BE2C (cell line): ENCODE measurements around the gene CLIC6.
"Not testable (repeated sequence)": the region's sequence is repeated elsewhere in the genome, so short reads cannot be mapped to it uniquely, and the experiment has no call there.

Experiments used
- DNase-seq: peaks from one replicate; pipeline ENCODE4 v3.0.0-alpha.2; 2020
- H3K27me3 ChIP-seq: fragments of 250-450 bp; sonication (Bioruptor Pico); 2 replicates; pipeline ENCODE4 v1.5.1; 2020; ENCODE audit warnings: mild to moderate bottlenecking
- H3K36me3 ChIP-seq: fragments of 250-450 bp; sonication (Bioruptor Pico); 2 replicates; pipeline ENCODE4 v1.5.1; 2020; ENCODE audit warnings: mild to moderate bottlenecking
- H3K4me1 ChIP-seq: fragments of 250-450 bp; sonication (Bioruptor Pico); 2 replicates; pipeline ENCODE4 v1.5.1; 2020
- H3K4me3 ChIP-seq: 2 replicates; pipeline ENCODE4 v1.5.1; 2011; ENCODE audit warnings: low read depth, low read length
- H3K9me3 ChIP-seq: fragments of 250-450 bp; sonication (Bioruptor Pico); 2 replicates; pipeline ENCODE4 v1.5.1; 2020
- TF ChIP-seq, protein P1 (sequence below): IDR thresholded peaks from 2 replicates; pipeline ENCODE4 v1.5.1; 2012; ENCODE audit warnings: mild to moderate bottlenecking, low read depth, low read length

Gene CLIC6

DNA sequence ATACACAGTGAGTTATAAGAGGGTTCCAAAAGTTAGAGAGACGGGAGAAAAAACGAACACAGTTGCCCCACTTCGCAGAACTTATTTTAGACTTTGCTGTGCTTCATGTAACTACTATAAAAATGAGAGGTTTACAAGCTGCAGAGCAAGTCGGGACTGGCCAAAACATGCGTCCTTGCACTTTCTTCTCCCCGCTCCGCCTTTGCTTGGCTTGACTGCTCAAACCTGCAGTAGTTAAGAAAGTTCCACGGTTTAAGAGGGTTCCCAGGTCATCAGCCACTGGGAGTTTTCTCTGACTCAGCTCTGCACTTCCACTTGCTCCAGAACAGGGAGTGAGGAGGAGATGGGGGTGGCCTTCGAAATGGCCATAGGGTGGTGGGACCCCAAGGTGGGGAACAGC is 36.2 kb downstream of the CLIC6 start:
- TF ChIP-seq, protein P1, sequence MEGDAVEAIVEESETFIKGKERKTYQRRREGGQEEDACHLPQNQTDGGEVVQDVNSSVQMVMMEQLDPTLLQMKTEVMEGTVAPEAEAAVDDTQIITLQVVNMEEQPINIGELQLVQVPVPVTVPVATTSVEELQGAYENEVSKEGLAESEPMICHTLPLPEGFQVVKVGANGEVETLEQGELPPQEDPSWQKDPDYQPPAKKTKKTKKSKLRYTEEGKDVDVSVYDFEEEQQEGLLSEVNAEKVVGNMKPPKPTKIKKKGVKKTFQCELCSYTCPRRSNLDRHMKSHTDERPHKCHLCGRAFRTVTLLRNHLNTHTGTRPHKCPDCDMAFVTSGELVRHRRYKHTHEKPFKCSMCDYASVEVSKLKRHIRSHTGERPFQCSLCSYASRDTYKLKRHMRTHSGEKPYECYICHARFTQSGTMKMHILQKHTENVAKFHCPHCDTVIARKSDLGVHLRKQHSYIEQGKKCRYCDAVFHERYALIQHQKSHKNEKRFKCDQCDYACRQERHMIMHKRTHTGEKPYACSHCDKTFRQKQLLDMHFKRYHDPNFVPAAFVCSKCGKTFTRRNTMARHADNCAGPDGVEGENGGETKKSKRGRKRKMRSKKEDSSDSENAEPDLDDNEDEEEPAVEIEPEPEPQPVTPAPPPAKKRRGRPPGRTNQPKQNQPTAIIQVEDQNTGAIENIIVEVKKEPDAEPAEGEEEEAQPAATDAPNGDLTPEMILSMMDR: no peak
- DNase-seq: no peak

GRCh38 chr21:34706337-34706736 is 37.5 kb downstream of the CLIC6 start:
- TF ChIP-seq, protein P1: no peak
- no peaks in the 10 kb centered on the region for H3K9me3 ChIP-seq
- H3K4me3 ChIP-seq: no peak overlapping the region
- H3K4me1 ChIP-seq: no peaks in the 10 kb centered on the region
- no peaks in the 10 kb centered on the region for H3K27me3 ChIP-seq
- no peak for DNase-seq
- H3K36me3 ChIP-seq: no peaks in the 10 kb centered on the region

More for the DNA sequence above, 36.2 kb downstream of the CLIC6 start:
- no peak overlapping the region for H3K4me3 ChIP-seq
- no peaks in the 10 kb centered on the region for H3K27me3 ChIP-seq
- H3K36me3 ChIP-seq: no peaks in the 10 kb centered on the region
- H3K9me3 ChIP-seq: no peaks in the 10 kb centered on the region
- H3K4me1 ChIP-seq: no peaks in the 10 kb centered on the region

DNA sequence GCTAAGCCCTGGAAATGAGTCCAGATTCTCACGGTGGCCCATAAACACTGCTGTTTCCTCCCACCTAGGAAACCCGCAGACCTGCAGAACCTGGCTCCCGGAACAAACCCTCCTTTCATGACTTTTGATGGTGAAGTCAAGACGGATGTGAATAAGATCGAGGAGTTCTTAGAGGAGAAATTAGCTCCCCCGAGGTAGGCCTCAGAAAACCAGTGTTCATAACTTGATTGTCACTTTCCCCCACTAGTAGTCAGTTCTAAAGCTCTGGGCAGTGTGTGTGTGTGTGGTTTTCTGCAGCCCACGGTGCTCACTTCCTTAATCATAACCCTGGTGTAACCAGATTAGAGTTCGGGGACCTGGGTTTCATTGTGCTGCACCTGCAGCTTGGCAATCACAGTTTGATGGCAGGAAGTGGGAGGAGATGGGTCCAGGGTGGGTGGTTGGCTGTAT is 39.1 kb downstream of the CLIC6 start:
- H3K4me3 ChIP-seq: no peak overlapping the region
- no peaks in the 10 kb centered on the region for H3K36me3 ChIP-seq
- no peaks in the 10 kb centered on the region for H3K9me3 ChIP-seq
- TF ChIP-seq, protein P1: no peak
- no peak for DNase-seq
- no peaks in the 10 kb centered on the region for H3K4me1 ChIP-seq
- no peaks in the 10 kb centered on the region for H3K27me3 ChIP-seq

- no peaks in the 10 kb centered on the region for H3K4me1 ChIP-seq
Observed at GRCh38 chr21:34713621-34714020, 44.8 kb downstream of the CLIC6 start.

GRCh38 chr21:34715518-34715917 is 46.7 kb downstream of the CLIC6 start:
- DNase-seq: no peak
- no peaks in the 10 kb centered on the region for H3K27me3 ChIP-seq
- H3K9me3 ChIP-seq: no peaks in the 10 kb centered on the region
- H3K4me3 ChIP-seq: no peak overlapping the region
- H3K4me1 ChIP-seq: no peaks in the 10 kb centered on the region
- no peaks in the 10 kb centered on the region for H3K36me3 ChIP-seq
- TF ChIP-seq, protein P1: no peak

More at GRCh38 chr21:34713621-34714020, 44.8 kb downstream of the CLIC6 start:
- Histone ChIP-seq H3K27me3 (no peaks in the 10 kb centered on the region), H3K4me3 (no peak overlapping the region), H3K36me3 (no peaks in the 10 kb centered on the region), H3K9me3 (no peaks in the 10 kb centered on the region)
- TF ChIP-seq, protein P1: no peak
- DNase-seq: no peak

GRCh38 chr21:34715985-34716596 is 47.3 kb downstream of the CLIC6 start:
- TF ChIP-seq, protein P1: no peak
- Histone ChIP-seq H3K27me3 (no peaks in the 10 kb centered on the region), H3K4me1 (no peaks in the 10 kb centered on the region), H3K4me3 (no peak overlapping the region), H3K36me3 (no peaks in the 10 kb centered on the region), H3K9me3 (no peaks in the 10 kb centered on the region; the same call in 1 of the 2 replicates)
- no peak for DNase-seq

GRCh38 chr21:34718529-34718928 is 49.7 kb downstream of the CLIC6 start:
- H3K4me3 ChIP-seq, H3K27me3 ChIP-seq, H3K4me1 ChIP-seq, H3K9me3 ChIP-seq, H3K36me3 ChIP-seq, DNase-seq: not testable (repeated sequence)
